ENCODE data around the gene SSMEM1.
"Not testable (repeated sequence)": the region's sequence is repeated elsewhere in the genome, so short reads cannot be mapped to it uniquely, and the experiment has no call there.

The SSMEM1 gene

GRCh38 chr7:130207642-130208041 lies at the start of gene SSMEM1:
TSS of gene SSMEM1 (plus strand) at chr7:130207860. CDS start at chr7:130207911, 51 bp downstream.
- no peak for DNase-seq

- DNase-seq: no peak
Measured at GRCh38 chr7:130160023-130160422, 47.6 kb upstream of the SSMEM1 start.

- DNase-seq: no peak
Measured at GRCh38 chr7:130160455-130160854, 47.2 kb upstream of the SSMEM1 start.

GRCh38 chr7:130162196-130162595 lies 45.5 kb upstream of the SSMEM1 start:
- no peak for DNase-seq

GRCh38 chr7:130174237-130174959 lies 33.3 kb upstream of the SSMEM1 start:
- DNase-seq: no peak

GRCh38 chr7:130178251-130178650 lies 29.4 kb upstream of the SSMEM1 start:
- no peak for DNase-seq

GRCh38 chr7:130179631-130180030 lies 28.0 kb upstream of the SSMEM1 start:
- no peak for DNase-seq

- no peak for DNase-seq
Measured at GRCh38 chr7:130180571-130181262, 26.9 kb upstream of the SSMEM1 start.

- DNase-seq: no peak
Measured at GRCh38 chr7:130181263-130181605, 26.4 kb upstream of the SSMEM1 start.

- no peak for DNase-seq
Measured at GRCh38 chr7:130182990-130183389, 24.7 kb upstream of the SSMEM1 start.

GRCh38 chr7:130184349-130184748 lies 23.3 kb upstream of the SSMEM1 start:
- DNase-seq: not testable (repeated sequence)

GRCh38 chr7:130187360-130187759 lies 20.3 kb upstream of the SSMEM1 start:
- DNase-seq: no peak

- no peak for DNase-seq
Measured at GRCh38 chr7:130189343-130189742, 18.3 kb upstream of the SSMEM1 start.

- DNase-seq: no peak
Measured at GRCh38 chr7:130191791-130192190, 15.9 kb upstream of the SSMEM1 start.

GRCh38 chr7:130195396-130195795 lies 12.3 kb upstream of the SSMEM1 start:
- DNase-seq: no peak

GRCh38 chr7:130196476-130196875 lies 11.2 kb upstream of the SSMEM1 start:
- no peak for DNase-seq

- no peak for DNase-seq
Measured at GRCh38 chr7:130197094-130197493, 10.6 kb upstream of the SSMEM1 start.

GRCh38 chr7:130201796-130202195 lies 5.9 kb upstream of the SSMEM1 start:
- no peak for DNase-seq

GRCh38 chr7:130205084-130205947 lies 2.3 kb upstream of the SSMEM1 start, which contains the start of gene TMEM209:
TSS of gene TMEM209 (minus strand) at chr7:130205406. CDS start at chr7:130205375, 31 bp downstream.
- DNase-seq: peak; percentile 94

- DNase-seq: no peak
Measured at GRCh38 chr7:130207033-130207432, 627 bp upstream of the SSMEM1 start.

GRCh38 chr7:130208516-130208915 lies 856 bp downstream of the SSMEM1 start:
- DNase-seq: no peak

- DNase-seq: no peak
Measured at GRCh38 chr7:130210181-130210935, 2.7 kb downstream of the SSMEM1 start.

GRCh38 chr7:130213828-130214227 lies 6.2 kb downstream of the SSMEM1 start:
- DNase-seq: no peak
